Stomach (tissue), 4 donors: ENCODE results near the gene GPD2.

Source experiments
- POLR2AphosphoS5 ChIP-seq, 3 donors: sonication (generic); formaldehyde crosslinking; IDR thresholded peaks; one replicate each; pipeline ENCODE4 v1.6.1; 2016; ENCODE audit warnings: antibody characterized with exemption in 3 of 3
- TF ChIP-seq, protein P1 (sequence below), 7 experiments: fragments of 450-650 bp in 4 of 7; fragments of 200-600 bp in 3 of 7; sonication (generic) in 3 of 7; IDR thresholded peaks; one replicate each; pipeline ENCODE4 v1.5.1; 2016 to 2019; ENCODE audit warnings: antibody characterized with exemption in 7 of 7, control low read depth in 2 of 7, mild to moderate bottlenecking in 1 of 7

DNA sequence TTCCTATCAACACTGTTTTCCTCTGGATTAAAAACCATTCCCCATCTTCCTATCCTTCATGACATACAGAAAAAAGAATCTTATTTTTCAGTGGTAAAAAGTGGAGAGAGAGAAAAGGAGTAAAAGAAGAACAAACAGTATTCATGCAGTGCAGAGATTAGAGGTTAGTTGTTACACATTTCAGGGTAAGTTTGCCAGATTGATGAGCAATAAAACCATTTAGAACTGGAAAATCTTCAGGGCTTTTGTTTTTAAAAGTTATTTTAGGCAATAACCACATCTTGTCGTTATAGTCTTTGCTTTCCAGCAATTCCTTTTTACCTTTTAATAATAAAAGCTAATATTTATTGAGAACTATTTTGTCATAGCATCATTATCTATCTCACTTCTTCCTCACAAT, 104.5 kb downstream of the GPD2 start:
- TF ChIP-seq POLR2AphosphoS5 (IDR thresholded peaks at IDR 0.05): no peak
- TF ChIP-seq, protein P1, sequence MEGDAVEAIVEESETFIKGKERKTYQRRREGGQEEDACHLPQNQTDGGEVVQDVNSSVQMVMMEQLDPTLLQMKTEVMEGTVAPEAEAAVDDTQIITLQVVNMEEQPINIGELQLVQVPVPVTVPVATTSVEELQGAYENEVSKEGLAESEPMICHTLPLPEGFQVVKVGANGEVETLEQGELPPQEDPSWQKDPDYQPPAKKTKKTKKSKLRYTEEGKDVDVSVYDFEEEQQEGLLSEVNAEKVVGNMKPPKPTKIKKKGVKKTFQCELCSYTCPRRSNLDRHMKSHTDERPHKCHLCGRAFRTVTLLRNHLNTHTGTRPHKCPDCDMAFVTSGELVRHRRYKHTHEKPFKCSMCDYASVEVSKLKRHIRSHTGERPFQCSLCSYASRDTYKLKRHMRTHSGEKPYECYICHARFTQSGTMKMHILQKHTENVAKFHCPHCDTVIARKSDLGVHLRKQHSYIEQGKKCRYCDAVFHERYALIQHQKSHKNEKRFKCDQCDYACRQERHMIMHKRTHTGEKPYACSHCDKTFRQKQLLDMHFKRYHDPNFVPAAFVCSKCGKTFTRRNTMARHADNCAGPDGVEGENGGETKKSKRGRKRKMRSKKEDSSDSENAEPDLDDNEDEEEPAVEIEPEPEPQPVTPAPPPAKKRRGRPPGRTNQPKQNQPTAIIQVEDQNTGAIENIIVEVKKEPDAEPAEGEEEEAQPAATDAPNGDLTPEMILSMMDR (IDR thresholded peaks at IDR 0.05): no peak
